BE2C (cell line): Measurements from ENCODE around the gene VPS50.

Experiments
- DNase-seq: peaks from one replicate; pipeline ENCODE4 v3.0.0-alpha.2; 2020
- H3K27me3 ChIP-seq: fragments of 250-450 bp; sonication (Bioruptor Pico); 2 replicates; pipeline ENCODE4 v1.5.1; 2020; ENCODE audit warnings: mild to moderate bottlenecking
- H3K36me3 ChIP-seq: fragments of 250-450 bp; sonication (Bioruptor Pico); 2 replicates; pipeline ENCODE4 v1.5.1; 2020; ENCODE audit warnings: mild to moderate bottlenecking
- H3K4me1 ChIP-seq: fragments of 250-450 bp; sonication (Bioruptor Pico); 2 replicates; pipeline ENCODE4 v1.5.1; 2020
- H3K4me3 ChIP-seq: 2 replicates; pipeline ENCODE4 v1.5.1; 2011; ENCODE audit warnings: low read depth, low read length
- H3K9me3 ChIP-seq: fragments of 250-450 bp; sonication (Bioruptor Pico); 2 replicates; pipeline ENCODE4 v1.5.1; 2020
- TF ChIP-seq, protein P1 (sequence below): IDR thresholded peaks from 2 replicates; pipeline ENCODE4 v1.5.1; 2012; ENCODE audit warnings: mild to moderate bottlenecking, low read depth, low read length

The VPS50 gene

DNA sequence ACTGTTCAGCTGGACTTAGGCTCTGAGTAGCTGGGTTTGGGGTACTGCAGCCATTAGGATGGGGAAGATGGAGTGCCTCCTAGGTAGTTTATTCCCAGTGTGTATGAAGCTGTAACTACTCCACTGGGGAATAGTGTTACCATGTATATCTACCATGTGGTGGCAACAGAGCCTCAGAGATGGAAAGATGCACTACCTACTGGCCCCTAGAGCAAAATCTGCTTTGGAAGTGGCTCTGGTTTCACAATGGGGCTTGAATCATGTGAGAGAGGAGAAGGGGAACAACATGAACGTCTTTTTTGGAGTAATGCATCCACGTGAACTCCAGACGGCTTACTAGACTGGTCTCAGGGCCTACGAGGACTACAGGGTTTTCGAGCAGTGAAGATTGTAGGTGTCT is 175.1 kb downstream of the VPS50 start:
- no peaks in the 10 kb centered on the region for H3K27me3 ChIP-seq
- no peaks in the 10 kb centered on the region for H3K9me3 ChIP-seq
- H3K36me3 ChIP-seq, result no peaks in the 10 kb centered on the region
- DNase-seq, result no peak
- no peaks in the 10 kb centered on the region; the same call in 1 of the 2 replicates for H3K4me1 ChIP-seq
- TF ChIP-seq, protein P1, sequence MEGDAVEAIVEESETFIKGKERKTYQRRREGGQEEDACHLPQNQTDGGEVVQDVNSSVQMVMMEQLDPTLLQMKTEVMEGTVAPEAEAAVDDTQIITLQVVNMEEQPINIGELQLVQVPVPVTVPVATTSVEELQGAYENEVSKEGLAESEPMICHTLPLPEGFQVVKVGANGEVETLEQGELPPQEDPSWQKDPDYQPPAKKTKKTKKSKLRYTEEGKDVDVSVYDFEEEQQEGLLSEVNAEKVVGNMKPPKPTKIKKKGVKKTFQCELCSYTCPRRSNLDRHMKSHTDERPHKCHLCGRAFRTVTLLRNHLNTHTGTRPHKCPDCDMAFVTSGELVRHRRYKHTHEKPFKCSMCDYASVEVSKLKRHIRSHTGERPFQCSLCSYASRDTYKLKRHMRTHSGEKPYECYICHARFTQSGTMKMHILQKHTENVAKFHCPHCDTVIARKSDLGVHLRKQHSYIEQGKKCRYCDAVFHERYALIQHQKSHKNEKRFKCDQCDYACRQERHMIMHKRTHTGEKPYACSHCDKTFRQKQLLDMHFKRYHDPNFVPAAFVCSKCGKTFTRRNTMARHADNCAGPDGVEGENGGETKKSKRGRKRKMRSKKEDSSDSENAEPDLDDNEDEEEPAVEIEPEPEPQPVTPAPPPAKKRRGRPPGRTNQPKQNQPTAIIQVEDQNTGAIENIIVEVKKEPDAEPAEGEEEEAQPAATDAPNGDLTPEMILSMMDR, result no peak
- no peak overlapping the region for H3K4me3 ChIP-seq

DNA sequence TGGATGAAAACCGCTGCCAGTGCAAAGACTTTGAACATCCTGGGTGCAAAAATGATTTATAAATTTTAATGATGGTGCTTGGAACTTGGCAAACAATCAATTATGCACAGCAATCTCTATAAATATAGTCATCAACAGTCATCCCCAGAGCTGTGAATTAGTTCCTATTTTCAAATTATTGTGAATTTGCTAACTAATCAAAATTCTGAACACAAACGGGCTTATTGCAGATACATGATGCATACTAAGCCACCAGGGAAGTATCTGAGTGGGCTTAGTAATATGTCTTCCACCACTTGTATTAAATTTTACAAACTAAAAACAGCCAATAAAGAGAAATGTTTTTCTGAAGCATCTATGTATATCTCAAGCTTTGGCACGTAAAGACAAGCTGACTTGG is 177.2 kb downstream of the VPS50 start:
- H3K4me1 ChIP-seq, result no peaks in the 10 kb centered on the region; the same call in 1 of the 2 replicates
- no peaks in the 10 kb centered on the region for H3K9me3 ChIP-seq
- DNase-seq, result no peak
- H3K4me3 ChIP-seq, result no peak overlapping the region
- TF ChIP-seq, protein P1, result no peak
- no peaks in the 10 kb centered on the region for H3K36me3 ChIP-seq
- no peaks in the 10 kb centered on the region for H3K27me3 ChIP-seq
